ENCODE measurements around the gene EPHX1. TPM values are rescaled to one million over a fixed set of nuclear protein-coding genes. Genes with fewer than 3 reads are reported as not detected.

EPHX1 gene
- total RNA-seq, 1 experiment from 2014 or later, result 35.8 TPM

DNA sequence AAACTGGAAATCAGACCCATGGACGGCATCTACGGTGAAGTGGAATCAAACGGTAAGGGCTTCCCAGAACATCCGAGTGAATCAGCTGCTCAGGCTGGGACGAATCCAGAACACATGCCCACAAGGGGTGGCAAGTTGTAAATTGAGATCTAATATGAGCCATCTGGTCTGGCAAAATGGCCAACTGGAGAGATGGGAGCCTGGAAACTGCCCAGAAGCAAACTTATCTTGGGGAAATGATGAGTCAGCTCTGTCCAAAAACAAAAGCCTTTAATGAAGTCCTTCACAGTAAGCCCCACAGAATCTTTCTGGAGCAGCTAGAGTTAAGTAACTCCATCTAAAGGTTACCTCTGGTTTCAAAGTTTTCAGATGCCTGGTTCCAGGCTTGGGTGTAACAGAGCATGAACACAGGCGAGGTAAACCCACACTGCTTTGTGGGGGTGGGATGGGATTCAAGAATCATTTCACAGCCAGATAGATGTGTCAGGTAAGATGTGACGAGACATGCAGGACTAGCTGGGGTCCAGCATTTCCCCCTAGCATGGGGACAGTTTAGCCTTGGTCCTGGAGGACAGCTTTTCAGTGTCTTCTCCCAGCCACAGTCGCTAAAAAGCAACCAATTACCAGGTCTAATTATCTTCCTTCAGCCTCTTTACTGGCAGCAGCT is 42.8 kb upstream of the EPHX1 start:
- TF ChIP-seq, protein P1, sequence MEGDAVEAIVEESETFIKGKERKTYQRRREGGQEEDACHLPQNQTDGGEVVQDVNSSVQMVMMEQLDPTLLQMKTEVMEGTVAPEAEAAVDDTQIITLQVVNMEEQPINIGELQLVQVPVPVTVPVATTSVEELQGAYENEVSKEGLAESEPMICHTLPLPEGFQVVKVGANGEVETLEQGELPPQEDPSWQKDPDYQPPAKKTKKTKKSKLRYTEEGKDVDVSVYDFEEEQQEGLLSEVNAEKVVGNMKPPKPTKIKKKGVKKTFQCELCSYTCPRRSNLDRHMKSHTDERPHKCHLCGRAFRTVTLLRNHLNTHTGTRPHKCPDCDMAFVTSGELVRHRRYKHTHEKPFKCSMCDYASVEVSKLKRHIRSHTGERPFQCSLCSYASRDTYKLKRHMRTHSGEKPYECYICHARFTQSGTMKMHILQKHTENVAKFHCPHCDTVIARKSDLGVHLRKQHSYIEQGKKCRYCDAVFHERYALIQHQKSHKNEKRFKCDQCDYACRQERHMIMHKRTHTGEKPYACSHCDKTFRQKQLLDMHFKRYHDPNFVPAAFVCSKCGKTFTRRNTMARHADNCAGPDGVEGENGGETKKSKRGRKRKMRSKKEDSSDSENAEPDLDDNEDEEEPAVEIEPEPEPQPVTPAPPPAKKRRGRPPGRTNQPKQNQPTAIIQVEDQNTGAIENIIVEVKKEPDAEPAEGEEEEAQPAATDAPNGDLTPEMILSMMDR (IDR thresholded peaks at IDR 0.05; ENCODE audit: unreplicated experiment), result no peak
- H3K27me3 Mint-ChIP-seq (ENCODE audit: insufficient read depth, unreplicated experiment), result no peaks in the 10 kb centered on the region
- ChIA-PET POLR2A (interaction anchor here (0.5 to 14.5 kb wide), 25 partner anchors 9 to 1437 kb away, joined by 3 to 230 read pairs (median 5); partner anchors contain the start of genes ENAH, NVL, SRP9 and TMEM63A), CTCF (interaction anchor here (0.6 to 19.3 kb wide), 26 partner anchors 10 to 287 kb away, joined by 3 to 712 read pairs (median 5); partner anchors contain the start of gene SRP9)
- H3K4me1 Mint-ChIP-seq (ENCODE audit: insufficient read depth, unreplicated experiment), result peaks cover 38% of the 10 kb centered on the region
- BruUV-seq (replicated peaks), result no TSS peak
- peak overlapping the region; percentile 40 for H3K4me3 Mint-ChIP-seq (ENCODE audit: unreplicated experiment)
- H3K27ac Mint-ChIP-seq (ENCODE audit: low read depth, unreplicated experiment), result peak overlapping the region; percentile 78
- intact Hi-C loops (cut with micrococcal nuclease), result no loop called here
- DNase-seq (ENCODE audit: unreplicated experiment), result peak; percentile 99
- H3K36me3 Mint-ChIP-seq (ENCODE audit: insufficient read depth, unreplicated experiment), result no peaks in the 10 kb centered on the region
- H3K9me3 Mint-ChIP-seq (ENCODE audit: unreplicated experiment), result no peaks in the 10 kb centered on the region

GRCh38 chr1:225767634-225768540 is 42.0 kb upstream of the EPHX1 start:
- POLR2A ChIA-PET, result interaction anchor here (0.5 to 14.5 kb wide), 27 partner anchors 8 to 1438 kb away, joined by 3 to 230 read pairs (median 4); partner anchors contain the start of genes ENAH, NVL, SRP9 and TMEM63A
- TF ChIP-seq, protein P1 (IDR thresholded peaks at IDR 0.05; ENCODE audit: unreplicated experiment), result no peak
- Mint-ChIP-seq H3K9me3 (ENCODE audit: unreplicated experiment) (no peaks in the 10 kb centered on the region), H3K4me3 (ENCODE audit: unreplicated experiment) (peak overlapping the region; percentile 40), H3K4me1 (ENCODE audit: insufficient read depth, unreplicated experiment) (peaks cover 40% of the 10 kb centered on the region), H3K27ac (ENCODE audit: low read depth, unreplicated experiment) (peak overlapping the region; percentile 78), H3K36me3 (ENCODE audit: insufficient read depth, unreplicated experiment) (no peaks in the 10 kb centered on the region), H3K27me3 (ENCODE audit: insufficient read depth, unreplicated experiment) (no peaks in the 10 kb centered on the region)
- intact Hi-C loops (cut with micrococcal nuclease), result no loop called here
- no TSS peak for BruUV-seq (replicated peaks)
- peak; percentile 73 for DNase-seq (ENCODE audit: unreplicated experiment)
- CTCF ChIA-PET, result interaction anchor here (0.6 to 19.3 kb wide), 27 partner anchors 9 to 565 kb away, joined by 3 to 712 read pairs (median 6); partner anchors contain the start of gene SRP9

DNA sequence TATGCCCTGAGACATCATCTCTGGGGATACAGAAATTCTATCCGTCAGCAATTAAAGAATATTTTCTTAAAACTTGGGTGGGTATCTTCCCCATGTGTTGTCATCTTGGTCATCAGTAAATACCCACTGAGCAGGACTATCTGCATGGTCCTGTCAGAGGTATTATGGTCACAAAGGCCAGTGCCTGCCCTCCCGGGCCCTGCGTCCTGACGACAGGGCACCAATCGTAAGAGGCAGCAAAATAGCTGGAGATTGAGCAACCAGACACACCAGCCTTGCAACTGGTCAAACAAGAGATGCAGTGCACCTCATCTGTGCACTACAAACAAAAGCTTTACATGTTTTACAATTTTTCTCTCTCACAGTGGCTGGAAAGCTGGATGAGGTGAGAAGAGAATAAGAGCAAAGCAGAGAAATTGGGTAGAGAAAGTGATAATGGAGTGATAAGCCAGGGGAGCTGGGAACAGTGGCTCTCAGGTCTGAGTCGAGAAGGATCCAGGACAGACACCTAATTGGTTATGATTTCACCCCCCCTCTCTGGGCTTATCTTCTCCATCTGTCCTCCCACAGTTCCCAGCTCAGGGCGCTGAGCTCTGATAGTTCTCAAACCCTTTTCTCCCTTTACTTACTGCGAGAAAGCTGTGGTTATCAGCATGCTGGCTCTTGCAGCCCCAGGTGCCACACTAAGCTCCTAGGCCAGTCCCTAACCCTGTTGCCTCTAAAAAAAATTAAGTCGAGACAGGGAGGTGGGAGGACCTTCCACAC is 41.1 kb upstream of the EPHX1 start:
- ChIA-PET CTCF (interaction anchor here (0.5 to 19.3 kb wide), 29 partner anchors 8 to 564 kb away, joined by 3 to 712 read pairs (median 6); partner anchors contain the start of genes EPHX1, PYCR2 and SRP9), POLR2A (interaction anchor here (0.6 to 14.5 kb wide), 21 partner anchors 10 to 426 kb away, joined by 3 to 230 read pairs (median 4); partner anchors contain the start of genes ENAH and SRP9)
- TF ChIP-seq, protein P1 (IDR thresholded peaks at IDR 0.05; ENCODE audit: unreplicated experiment), result no peak
- Mint-ChIP-seq H3K36me3 (ENCODE audit: insufficient read depth, unreplicated experiment) (no peaks in the 10 kb centered on the region), H3K4me1 (ENCODE audit: insufficient read depth, unreplicated experiment) (peaks cover 37% of the 10 kb centered on the region), H3K27ac (ENCODE audit: low read depth, unreplicated experiment) (peak overlapping the region; percentile 28), H3K9me3 (ENCODE audit: unreplicated experiment) (no peaks in the 10 kb centered on the region), H3K4me3 (ENCODE audit: unreplicated experiment) (no peak overlapping the region), H3K27me3 (ENCODE audit: insufficient read depth, unreplicated experiment) (no peaks in the 10 kb centered on the region)
- no peak for DNase-seq (ENCODE audit: unreplicated experiment)
- no TSS peak for BruUV-seq (replicated peaks)
- intact Hi-C loops (cut with micrococcal nuclease), result no loop called here

Data from MCF 10A (cell line).